CD4-positive, alpha-beta memory T cell (primary cell): ENCODE data around the gene CAP1. TPM values are rescaled to one million over a fixed set of nuclear protein-coding genes. Genes with fewer than 3 reads are reported as not detected.
A peak's percentile ranks its signal among the peaks of the same experiment; 100 is the strongest.

Source experiments
- CTCF ChIA-PET: fragments of 350-600 bp; sonication (Branson Sonifier 250); formaldehyde crosslinking; loops from one replicate; lab custom pipeline; 2021; ENCODE audit warnings: inconsistent platforms; ENCODE audit not compliant: partially characterized antibody; lab: Charles Lee
- POLR2A ChIA-PET: fragments of 350-600 bp; sonication (Branson Sonifier 250); formaldehyde crosslinking; loops from one replicate; lab custom pipeline; 2021; ENCODE audit not compliant: partially characterized antibody; lab: Charles Lee
- DNase-seq, 5 donors: peaks; one replicate each; pipeline versions ENCODE4 v3.0.0 to v3.0.0-alpha.2; 2020 to 2022; ENCODE audit warnings: mixed read lengths in 1 of 5
- H3K27ac ChIP-seq: one replicate; pipeline ENCODE4 v1.7.0; 2013; ENCODE audit warnings: low read depth, low read length
- H3K27me3 ChIP-seq: 2 replicates; pipeline ENCODE4 v1.7.0; 2013; ENCODE audit warnings: mild to moderate bottlenecking, low read length, moderate library complexity; ENCODE audit not compliant: insufficient read depth
- H3K36me3 ChIP-seq: 2 replicates; pipeline ENCODE4 v1.7.0; 2013; ENCODE audit warnings: mild to moderate bottlenecking, low read length, moderate library complexity; ENCODE audit not compliant: insufficient read depth
- H3K4me1 ChIP-seq: 2 replicates; pipeline ENCODE4 v1.7.0; 2013; ENCODE audit warnings: mild to moderate bottlenecking, low read length, moderate library complexity; ENCODE audit not compliant: insufficient read depth
- H3K4me3 ChIP-seq, 2 donors: one replicate each; pipeline ENCODE4 v1.7.0; 2013; ENCODE audit warnings: low read length in 2 of 2, mild to moderate bottlenecking in 1 of 2
- H3K9me3 ChIP-seq, 2 donors: one replicate each; pipeline ENCODE4 v1.7.0; 2013; ENCODE audit warnings: low read length in 2 of 2, control low read depth in 1 of 2; ENCODE audit not compliant: control insufficient read depth in 1 of 2
- H3K27ac Mint-ChIP-seq, 7 donors: one replicate each; pipeline ENCODE4 v1.8.0; 2020 to 2021; ENCODE audit warnings: mixed read lengths in 7 of 7, mild to moderate bottlenecking in 6 of 7, inconsistent platforms in 3 of 7, moderate library complexity in 3 of 7
- H3K27me3 Mint-ChIP-seq, 2 donors: one replicate each; pipeline ENCODE4 v1.8.0; 2020 to 2021; ENCODE audit warnings: mixed read lengths in 2 of 2
- H3K36me3 Mint-ChIP-seq, 2 donors: one replicate each; pipeline ENCODE4 v1.8.0; 2020 to 2021; ENCODE audit warnings: mixed read lengths in 2 of 2, inconsistent platforms in 1 of 2, mild to moderate bottlenecking in 1 of 2
- H3K4me1 Mint-ChIP-seq, 4 donors: one replicate each; pipeline ENCODE4 v1.8.0; 2020 to 2021; ENCODE audit warnings: mixed read lengths in 4 of 4, mild to moderate bottlenecking in 1 of 4
- H3K4me3 Mint-ChIP-seq, 8 donors: one replicate each; pipeline ENCODE4 v1.8.0; 2020 to 2021; ENCODE audit warnings: mixed read lengths in 8 of 8, mild to moderate bottlenecking in 7 of 8, moderate library complexity in 6 of 8, inconsistent platforms in 3 of 8
- H3K9me3 Mint-ChIP-seq, 8 donors: one replicate each; pipeline ENCODE4 v1.8.0; 2020 to 2021; ENCODE audit warnings: mixed read lengths in 8 of 8, mild to moderate bottlenecking in 5 of 8, inconsistent platforms in 3 of 8, moderate library complexity in 1 of 8
- intact Hi-C: fragments of 100-400 bp; cut with micrococcal nuclease; formaldehyde crosslinking; loops from one replicate; pipeline ENCODE4 v1.15.1; 2023
- polyA plus RNA-seq, 2 donors: library from polyadenylated mRNA; unstranded; fragments of 300-500 nt; fragmentation: Illumina TruSeq; gene quantifications; one replicate each; pipeline ENCODE4 v1.2.3, GENCODE V29; 2021
- total RNA-seq, 2 experiments: library from RNA; stranded (reverse); gene quantifications; one replicate each; pipeline ENCODE4 v1.2.3, GENCODE V29; 2021

CAP1 gene
- total and polyA plus RNA-seq, 4 experiments from 2014 or later = 285 to 725 (median 467) TPM

DNA sequence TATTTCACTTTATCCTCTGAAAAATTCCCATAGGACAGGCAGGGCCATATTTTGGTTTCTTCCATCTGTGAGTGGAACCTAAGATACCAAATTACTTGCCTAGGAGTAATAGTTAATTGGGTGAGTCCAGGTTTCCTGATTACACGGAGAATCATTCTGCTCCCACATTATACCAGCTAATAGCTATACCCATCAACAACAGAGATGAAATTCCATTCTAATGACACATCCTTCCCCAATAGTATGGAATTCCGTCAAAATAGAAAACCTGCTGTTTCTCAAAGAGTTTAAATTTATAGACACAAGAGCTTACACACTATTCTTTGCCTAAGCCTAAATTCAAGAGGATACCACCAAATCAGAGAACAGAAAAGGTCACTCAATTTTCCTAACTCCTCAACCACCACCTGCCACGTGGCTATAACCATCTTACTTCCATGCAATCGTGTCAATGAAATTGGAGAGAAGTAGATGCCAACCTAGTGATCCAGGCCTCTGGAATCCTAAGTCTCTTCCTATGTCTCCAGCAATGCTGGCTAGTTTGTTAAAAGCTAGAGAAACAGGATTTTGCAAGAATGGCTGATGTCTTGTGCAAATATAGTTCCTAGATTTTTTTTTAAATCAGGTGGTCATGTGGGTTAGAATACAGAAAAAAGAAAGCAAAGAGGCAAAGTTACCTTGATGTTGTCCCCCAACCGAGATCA lies 50.3 kb downstream of the CAP1 start:
- Mint-ChIP-seq H3K27me3 (no peaks in the 10 kb centered on the region), H3K36me3 (peaks cover 39 to 59% of the 10 kb centered on the region in 2 donors), H3K4me1 (peaks cover 17 to 24% (median 20%) of the 10 kb centered on the region in 4 donors), H3K9me3 (no peaks in the 10 kb centered on the region), H3K27ac (peak overlapping the region in 2 of 7 donors; percentile 8 to 35), H3K4me3 (no peak overlapping the region)
- no peak for DNase-seq
- Histone ChIP-seq H3K27me3 (no peaks in the 10 kb centered on the region), H3K9me3 (no peaks in the 10 kb centered on the region), H3K27ac (no peak overlapping the region), H3K4me3 (no peak overlapping the region), H3K36me3 (peaks cover 42% of the 10 kb centered on the region), H3K4me1 (peaks cover 3% of the 10 kb centered on the region)
- ChIA-PET CTCF (interaction anchor here (1.6 to 2.7 kb wide), 3 partner anchors 7 to 247 kb away, joined by 4 to 20 read pairs (median 5); no protein-coding TSS in a partner anchor), POLR2A (no interaction called here)
- intact Hi-C loops = loop anchor here (10.0 kb wide), 1 partner anchor 54 kb away; no protein-coding TSS in a partner anchor

DNA sequence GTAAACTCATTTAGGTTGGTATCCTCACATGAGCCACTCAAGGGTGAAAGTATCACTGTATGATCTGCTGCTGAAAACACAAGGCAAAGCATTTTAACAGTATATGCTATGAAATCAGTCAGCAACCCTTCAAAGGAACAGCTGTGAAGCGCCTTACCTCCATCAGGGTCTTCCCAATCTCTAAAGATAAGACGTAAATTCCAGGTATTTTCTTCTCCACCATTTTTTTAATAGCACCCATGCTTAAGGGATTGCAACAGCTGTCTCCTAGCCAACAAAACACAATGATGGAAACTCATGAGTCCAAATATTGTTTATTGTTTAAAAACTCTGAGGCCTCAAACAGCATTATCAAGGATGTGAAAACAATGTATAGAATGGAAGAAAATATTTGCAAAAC lies 51.7 kb downstream of the CAP1 start:
- DNase-seq = no peak
- peaks cover 27 to 34% (median 29%) of the 10 kb centered on the region in 4 donors for H3K4me1 Mint-ChIP-seq
- no peaks in the 10 kb centered on the region for H3K9me3 Mint-ChIP-seq
- intact Hi-C loops = loop anchor here (10.0 kb wide), 1 partner anchor 53 kb away; no protein-coding TSS in a partner anchor
- peak overlapping the region in 1 of 7 donors; percentile 19 for H3K27ac Mint-ChIP-seq
- Histone ChIP-seq H3K4me3 (no peak overlapping the region), H3K4me1 (peaks cover 13% of the 10 kb centered on the region), H3K9me3 (no peaks in the 10 kb centered on the region), H3K27ac (no peak overlapping the region), H3K27me3 (no peaks in the 10 kb centered on the region), H3K36me3 (peaks cover 38% of the 10 kb centered on the region)
- H3K27me3 Mint-ChIP-seq = no peaks in the 10 kb centered on the region
- H3K4me3 Mint-ChIP-seq = no peak overlapping the region
- ChIA-PET CTCF (interaction anchor here (1.6 to 2.7 kb wide), 3 partner anchors 9 to 246 kb away, joined by 4 to 20 read pairs (median 5); no protein-coding TSS in a partner anchor), POLR2A (no interaction called here)
- peaks cover 27 to 52% of the 10 kb centered on the region in 2 donors for H3K36me3 Mint-ChIP-seq

DNA sequence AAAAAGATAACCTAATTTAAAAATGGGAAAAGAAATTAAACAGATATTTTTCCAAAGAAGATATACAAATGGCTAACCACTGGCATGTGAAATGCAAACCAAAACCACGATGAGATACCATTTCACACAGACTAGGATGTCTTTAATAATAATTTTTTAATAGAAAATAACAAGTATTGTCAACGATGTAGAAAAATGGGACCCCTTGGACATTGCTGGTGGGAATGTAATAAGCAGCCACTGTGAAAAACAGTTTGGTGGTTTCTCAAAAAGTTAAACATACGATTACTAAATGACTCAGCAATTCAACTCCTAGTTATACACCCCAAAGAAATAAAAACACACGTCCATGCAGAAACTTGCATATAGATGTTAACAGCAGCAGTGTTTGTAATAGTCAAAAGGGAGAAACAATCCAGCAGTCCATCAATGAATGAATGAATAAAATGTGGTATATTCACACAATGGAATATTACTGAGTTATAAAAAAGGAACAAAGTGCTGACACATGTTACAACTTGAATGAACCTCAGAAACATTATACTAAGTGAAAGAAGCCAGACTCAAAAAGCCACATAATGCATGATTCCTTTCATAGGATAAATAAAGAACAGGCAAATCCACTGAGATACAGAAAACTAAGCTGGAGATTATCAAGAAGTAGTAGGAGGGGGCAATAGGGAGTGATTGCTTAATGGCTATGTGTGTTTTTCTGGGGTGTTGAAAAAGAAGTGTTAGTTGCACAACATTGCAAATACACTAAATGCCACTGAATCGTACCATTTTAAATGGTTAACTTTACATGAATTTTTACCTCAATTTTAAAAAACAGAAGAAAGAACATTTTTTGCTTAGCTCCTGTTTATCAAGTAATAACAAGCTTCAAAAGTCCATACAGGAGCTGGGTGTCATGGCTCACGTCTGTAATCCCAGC lies 52.4 kb downstream of the CAP1 start:
- Histone ChIP-seq H3K27ac (no peak overlapping the region), H3K36me3 (peaks cover 32% of the 10 kb centered on the region), H3K4me1 (peaks cover 19% of the 10 kb centered on the region), H3K27me3 (no peaks in the 10 kb centered on the region), H3K4me3 (no peak overlapping the region), H3K9me3 (no peaks in the 10 kb centered on the region)
- CTCF ChIA-PET = interaction anchor here (0.7 to 2.7 kb wide), 5 partner anchors 10 to 537 kb away, joined by 3 to 20 read pairs (median 4); no protein-coding TSS in a partner anchor
- Mint-ChIP-seq H3K27ac (peak overlapping the region in 1 of 7 donors; percentile 33), H3K4me1 (peaks cover 33 to 40% (median 35%) of the 10 kb centered on the region in 4 donors), H3K4me3 (no peak overlapping the region), H3K36me3 (peaks cover 23 to 47% of the 10 kb centered on the region in 2 donors), H3K9me3 (peaks cover 0 to 2% (median 0%) of the 10 kb centered on the region in 8 donors), H3K27me3 (peaks cover 0 to 3% of the 10 kb centered on the region in 2 donors)
- intact Hi-C loops = loop anchor here (10.0 kb wide), 1 partner anchor 52 kb away; no protein-coding TSS in a partner anchor
- POLR2A ChIA-PET = no interaction called here
- DNase-seq = no peak

DNA sequence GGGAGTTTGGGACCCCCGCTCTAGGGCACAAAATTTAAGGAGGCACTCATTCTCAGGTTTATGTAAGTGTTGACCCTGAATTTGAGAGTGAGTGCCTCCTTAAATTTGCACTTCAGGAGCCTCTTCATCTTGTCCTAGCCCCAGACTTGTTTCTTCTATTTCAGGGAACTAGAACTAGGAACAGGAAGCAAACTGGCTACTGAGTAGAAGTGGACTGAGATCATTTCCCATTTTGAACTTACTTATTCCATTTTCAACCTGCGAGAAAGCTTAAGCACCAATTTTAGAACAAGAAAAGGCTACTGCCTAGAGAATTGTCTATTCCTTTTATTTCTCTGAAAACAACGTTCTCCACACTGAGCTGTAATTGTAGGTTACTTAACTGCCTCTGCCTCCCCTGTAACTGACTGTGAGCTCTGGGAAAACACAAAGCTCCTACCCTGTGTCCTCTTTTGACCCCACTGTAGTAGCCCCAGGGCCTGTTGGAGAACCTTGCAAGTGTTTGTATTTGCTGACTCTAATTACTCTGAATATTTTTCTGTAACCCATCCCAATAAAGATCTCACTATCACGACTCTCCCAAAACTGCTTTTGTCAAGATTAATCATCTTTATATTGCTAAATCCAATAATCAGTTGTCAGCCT lies 54.1 kb downstream of the CAP1 start:
- Mint-ChIP-seq H3K9me3 (peaks cover 0 to 2% (median 0%) of the 10 kb centered on the region in 8 donors), H3K27me3 (peaks cover 0 to 3% of the 10 kb centered on the region in 2 donors), H3K4me1 (peaks cover 33 to 40% (median 35%) of the 10 kb centered on the region in 4 donors), H3K4me3 (no peak overlapping the region), H3K36me3 (peaks cover 18 to 36% of the 10 kb centered on the region in 2 donors), H3K27ac (peak overlapping the region in 5 of 7 donors; percentile 23 to 80 (median 49))
- no peak for DNase-seq
- H3K36me3 ChIP-seq = peaks cover 20% of the 10 kb centered on the region
- no peak overlapping the region for H3K27ac ChIP-seq
- CTCF ChIA-PET = interaction anchor here (1.5 to 1.6 kb wide), 2 partner anchors 16 to 244 kb away, joined by 3 to 7 read pairs; no protein-coding TSS in a partner anchor
- peaks cover 19% of the 10 kb centered on the region for H3K4me1 ChIP-seq
- intact Hi-C loops = loop anchor here (10.0 kb wide), 1 partner anchor 50 kb away; no protein-coding TSS in a partner anchor
- POLR2A ChIA-PET = interaction anchor here (0.6 to 0.8 kb wide), 2 partner anchors 19 to 319 kb away, joined by 3 read pairs; no protein-coding TSS in a partner anchor
- H3K4me3 ChIP-seq = no peak overlapping the region
- no peaks in the 10 kb centered on the region for H3K9me3 ChIP-seq
- no peaks in the 10 kb centered on the region for H3K27me3 ChIP-seq

DNA sequence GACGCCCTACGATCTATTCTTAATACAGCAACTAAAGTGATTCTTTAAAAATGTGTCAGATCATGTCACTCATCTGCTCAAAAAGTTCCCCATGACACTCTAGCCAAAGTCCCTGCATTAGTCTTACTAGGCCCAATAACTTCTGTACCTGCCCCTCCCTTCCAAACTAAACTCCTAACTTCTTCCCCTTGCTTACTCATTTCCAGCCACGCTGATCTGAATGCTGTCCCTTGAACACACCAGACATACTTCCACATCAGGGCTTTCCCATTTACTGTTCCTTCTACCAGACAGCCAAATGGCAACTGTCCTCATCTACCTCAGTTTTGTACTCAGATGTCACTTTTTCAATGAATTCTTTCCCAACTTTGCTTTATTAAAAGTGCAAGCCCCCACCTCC lies 55.3 kb downstream of the CAP1 start:
- ChIA-PET CTCF (interaction anchor here (0.6 to 0.8 kb wide), 2 partner anchors 8 to 297 kb away, joined by 3 read pairs; no protein-coding TSS in a partner anchor), POLR2A (interaction anchor here (2.3 kb wide), 1 partner anchor 55 kb away, joined by 16 read pairs; the partner anchor contains the start of gene CAP1)
- Mint-ChIP-seq H3K4me1 (peaks cover 33 to 40% (median 35%) of the 10 kb centered on the region in 4 donors), H3K9me3 (peaks cover 0 to 2% (median 0%) of the 10 kb centered on the region in 8 donors), H3K36me3 (peaks cover 13 to 26% of the 10 kb centered on the region in 2 donors), H3K27ac (peak overlapping the region in 6 of 7 donors; percentile 26 to 79 (median 64)), H3K27me3 (peaks cover 0 to 5% of the 10 kb centered on the region in 2 donors), H3K4me3 (peak overlapping the region in 6 of 8 donors; percentile 2 to 57 (median 36))
- no peak overlapping the region for H3K4me3 ChIP-seq
- DNase-seq = no peak
- intact Hi-C loops = loop anchor here (10.0 kb wide), 1 partner anchor 49 kb away; no protein-coding TSS in a partner anchor
- no peak overlapping the region for H3K27ac ChIP-seq
- no peaks in the 10 kb centered on the region for H3K9me3 ChIP-seq
- H3K27me3 ChIP-seq = no peaks in the 10 kb centered on the region
- peaks cover 9% of the 10 kb centered on the region for H3K36me3 ChIP-seq
- peaks cover 19% of the 10 kb centered on the region for H3K4me1 ChIP-seq

DNA sequence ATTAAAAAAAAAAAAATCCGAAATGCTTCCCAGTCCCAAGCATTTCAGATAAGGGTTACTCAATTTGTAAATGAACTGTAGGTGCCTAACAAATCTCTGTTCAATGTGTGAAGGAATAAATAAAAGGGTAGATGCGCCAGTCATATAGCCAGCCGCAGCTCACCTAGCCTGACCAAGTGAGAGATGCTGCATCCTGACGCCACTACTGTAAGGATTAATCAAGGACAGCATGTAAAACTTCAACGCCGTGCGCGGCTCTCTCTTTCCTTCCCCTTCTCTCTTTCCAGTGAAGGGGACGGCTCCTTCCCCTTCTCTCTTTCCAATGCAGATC lies 56.1 kb downstream of the CAP1 start:
- H3K27ac ChIP-seq = peak overlapping the region; percentile 47
- Mint-ChIP-seq H3K27me3 (peaks cover 0 to 6% of the 10 kb centered on the region in 2 donors), H3K4me1 (peaks cover 33 to 40% (median 35%) of the 10 kb centered on the region in 4 donors), H3K27ac (peak overlapping the region; percentile 83 to 98 (median 97)), H3K9me3 (peaks cover 0 to 2% (median 0%) of the 10 kb centered on the region in 8 donors), H3K4me3 (peak overlapping the region; percentile 90 to 99 (median 96)), H3K36me3 (peaks cover 8 to 21% of the 10 kb centered on the region in 2 donors)
- CTCF ChIA-PET = interaction anchor here (0.8 to 1.0 kb wide), 2 partner anchors 9 to 18 kb away, joined by 3 read pairs; no protein-coding TSS in a partner anchor
- no peak for DNase-seq
- H3K36me3 ChIP-seq = peaks cover 4% of the 10 kb centered on the region
- H3K4me3 ChIP-seq = peak overlapping the region; percentile 81 to 91
- H3K27me3 ChIP-seq = no peaks in the 10 kb centered on the region
- no peaks in the 10 kb centered on the region for H3K9me3 ChIP-seq
- H3K4me1 ChIP-seq = peaks cover 19% of the 10 kb centered on the region
- POLR2A ChIA-PET = interaction anchor here (1.5 to 2.3 kb wide), 2 partner anchors 56 to 161 kb away, joined by 3 to 16 read pairs; partner anchors contain the start of gene CAP1
- intact Hi-C loops = loop anchor here (10.0 kb wide), 1 partner anchor 48 kb away; no protein-coding TSS in a partner anchor
